Amygdala (tissue), 56 donors: ENCODE measurements around the gene GNAT2.

Experiments
- DNase-seq, 56 donors: peaks; one replicate each; lab custom pipeline; 2025; lab: John Stamatoyannopoulos, UW

Gene GNAT2

GRCh38 chr1:109629372-109630030 lies 10.1 kb upstream of the GNAT2 start:
- no peak for DNase-seq

- no peak for DNase-seq
Observed at GRCh38 chr1:109628540-109629321, 9.3 kb upstream of the GNAT2 start.

GRCh38 chr1:109627692-109628399 lies 8.4 kb upstream of the GNAT2 start:
- DNase-seq, result no peak

GRCh38 chr1:109626682-109627408 lies 7.4 kb upstream of the GNAT2 start:
- no peak for DNase-seq

GRCh38 chr1:109625601-109626560 lies 6.5 kb upstream of the GNAT2 start:
- DNase-seq, result no peak

GRCh38 chr1:109625176-109625575 lies 5.8 kb upstream of the GNAT2 start:
- no peak for DNase-seq

GRCh38 chr1:109624201-109625010 lies 5.0 kb upstream of the GNAT2 start:
- no peak for DNase-seq

GRCh38 chr1:109623601-109624161 lies 4.3 kb upstream of the GNAT2 start:
- DNase-seq, result peak in 20 of 56 donors; percentile 24 to 71 (median 45)

- DNase-seq, result no peak
Observed at GRCh38 chr1:109622895-109623294, 3.5 kb upstream of the GNAT2 start.

GRCh38 chr1:109622137-109622892 lies 2.9 kb upstream of the GNAT2 start:
- DNase-seq, result no peak

GRCh38 chr1:109621379-109622136 lies 2.1 kb upstream of the GNAT2 start:
- DNase-seq, result peak in 4 of 56 donors; percentile 42 to 65 (median 54)

GRCh38 chr1:109620841-109621286 lies 1.4 kb upstream of the GNAT2 start:
- peak in 53 of 56 donors; percentile 44 to 92 (median 81) for DNase-seq

GRCh38 chr1:109620401-109620791 lies 980 bp upstream of the GNAT2 start:
- DNase-seq, result peak in 9 of 56 donors; percentile 45 to 75 (median 62)

- DNase-seq, result no peak
Observed at GRCh38 chr1:109618661-109619575, 498 bp downstream of the GNAT2 start.

GRCh38 chr1:109617291-109617801 lies 2.1 kb downstream of the GNAT2 start:
- DNase-seq, result no peak
